Measurements from ENCODE around the gene SRGAP1.
"Not testable (repeated sequence)": the region's sequence is repeated elsewhere in the genome, so short reads cannot be mapped to it uniquely, and the experiment has no call there.

SRGAP1 gene

DNA sequence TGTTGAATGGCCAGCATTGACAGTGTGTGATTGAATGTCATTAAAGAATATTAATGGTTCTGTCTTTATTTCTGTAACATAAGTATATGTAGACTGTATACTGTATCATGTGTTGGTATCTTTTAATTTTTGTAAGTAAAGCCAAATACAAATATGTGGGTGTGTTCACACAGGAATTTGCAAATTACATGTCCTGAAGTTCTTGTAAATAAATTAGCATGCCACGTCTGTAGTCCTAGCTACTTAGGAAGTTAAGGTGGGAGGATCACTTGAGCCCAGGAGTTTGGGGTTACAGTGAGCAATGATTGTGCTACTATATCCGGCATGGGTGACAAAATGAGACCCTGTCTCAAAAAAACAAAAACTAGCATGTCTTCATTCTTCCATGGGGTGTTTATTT is 278.5 kb downstream of the SRGAP1 start:
- DNase-seq (ENCODE audit: low read depth): no peak

DNA sequence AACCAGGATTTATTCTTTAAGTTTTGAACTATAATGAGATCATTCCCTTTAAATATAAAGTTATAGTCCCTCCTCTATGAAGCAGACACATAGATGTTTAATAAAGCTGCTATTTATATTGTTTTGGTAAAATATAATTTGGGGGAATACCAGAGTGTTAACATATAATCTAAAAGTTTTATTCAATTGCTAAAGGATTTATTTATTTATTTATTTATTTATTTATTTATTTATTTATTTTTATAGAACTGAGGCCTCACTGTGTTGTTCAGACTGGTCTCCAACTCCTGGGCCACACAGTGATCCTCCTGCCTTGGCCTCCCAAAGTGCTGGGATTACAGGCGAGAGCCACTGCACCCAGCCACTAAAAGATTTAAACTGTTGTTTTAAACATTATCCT is 278.9 kb downstream of the SRGAP1 start:
- DNase-seq (ENCODE audit: low read depth): no peak

DNA sequence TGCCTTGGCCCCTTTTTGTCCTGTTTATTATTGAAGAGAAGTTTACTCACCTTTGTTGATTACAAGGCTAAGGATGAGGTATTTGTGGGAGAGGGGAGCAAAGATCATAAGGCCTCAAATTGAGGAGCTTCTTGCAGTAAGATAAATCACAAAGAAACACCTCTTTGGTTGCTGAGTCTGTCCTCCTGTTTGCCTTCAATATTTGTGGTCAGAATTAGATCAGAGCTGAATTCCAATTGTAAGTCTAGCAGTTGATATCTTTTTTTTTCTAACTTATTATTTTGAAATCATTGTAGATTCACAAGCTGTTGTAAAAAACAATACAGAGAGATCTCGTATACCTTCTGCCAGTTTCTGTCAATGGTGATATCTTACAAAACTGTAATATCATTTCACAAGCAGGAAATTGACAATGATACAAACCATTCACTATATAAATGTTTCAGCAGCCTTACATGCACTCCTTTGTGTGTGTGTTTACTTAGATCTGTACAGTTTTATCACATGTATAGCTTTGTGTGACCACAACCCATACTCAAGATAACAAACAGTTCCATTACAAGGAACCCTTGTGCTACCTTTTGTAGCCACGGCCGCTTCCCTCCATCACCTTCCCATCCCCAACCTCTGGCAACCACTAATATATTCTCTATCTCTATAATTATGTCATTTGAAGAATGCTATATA is 280.2 kb downstream of the SRGAP1 start:
- DNase-seq (ENCODE audit: low read depth): no peak

DNA sequence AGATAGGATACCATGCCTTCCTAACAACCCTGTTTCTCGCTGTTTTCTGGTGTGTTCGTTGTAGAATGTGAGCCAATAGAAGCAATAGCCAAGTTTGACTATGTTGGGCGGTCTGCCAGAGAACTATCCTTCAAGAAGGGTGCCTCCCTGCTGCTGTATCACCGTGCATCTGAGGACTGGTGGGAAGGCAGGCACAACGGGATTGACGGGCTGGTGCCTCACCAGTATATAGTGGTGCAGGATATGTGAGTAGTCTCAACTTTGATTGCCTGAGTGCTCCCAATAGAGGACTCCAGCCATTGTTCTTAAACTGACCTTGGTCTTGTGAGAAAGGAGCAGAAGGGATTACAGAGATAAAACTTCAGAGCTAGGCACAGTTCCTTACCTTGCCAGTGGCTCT is 281.4 kb downstream of the SRGAP1 start:
- DNase-seq (ENCODE audit: low read depth): no peak

DNA sequence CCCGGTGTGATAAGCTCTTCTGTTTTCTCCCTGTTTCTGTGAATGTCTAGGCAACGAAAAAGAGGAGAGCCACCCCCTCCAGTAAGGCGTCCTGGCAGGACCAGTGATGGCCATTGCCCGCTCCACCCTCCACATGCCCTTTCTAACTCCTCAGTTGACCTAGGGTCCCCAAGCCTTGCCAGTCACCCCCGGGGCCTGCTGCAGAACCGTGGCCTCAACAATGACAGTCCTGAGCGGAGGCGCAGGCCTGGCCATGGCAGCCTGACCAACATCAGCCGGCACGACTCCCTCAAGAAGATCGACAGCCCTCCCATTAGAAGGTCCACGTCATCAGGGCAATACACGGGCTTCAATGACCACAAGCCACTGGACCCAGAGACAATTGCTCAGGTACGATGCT is 283.3 kb downstream of the SRGAP1 start:
- DNase-seq (ENCODE audit: low read depth): no peak

DNA sequence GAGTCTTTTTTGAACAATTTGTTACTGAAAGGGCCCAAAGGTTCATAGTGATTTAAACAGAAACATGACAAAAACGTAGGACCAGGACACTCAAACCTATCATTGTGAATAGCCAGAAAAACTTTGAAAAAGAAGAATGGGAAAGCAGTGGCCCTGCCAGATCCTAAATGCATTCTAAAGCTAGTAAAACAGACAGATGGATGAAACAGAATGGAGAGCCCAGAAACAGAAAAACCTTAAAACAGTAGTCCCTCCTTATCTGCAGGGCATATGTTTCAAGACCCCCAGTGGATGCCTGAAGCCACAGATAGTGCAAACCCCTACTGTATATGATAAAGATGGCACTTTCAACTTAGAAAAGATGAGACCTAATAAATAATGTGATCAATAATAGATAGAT is 283.9 kb downstream of the SRGAP1 start:
- DNase-seq (ENCODE audit: low read depth): no peak

DNA sequence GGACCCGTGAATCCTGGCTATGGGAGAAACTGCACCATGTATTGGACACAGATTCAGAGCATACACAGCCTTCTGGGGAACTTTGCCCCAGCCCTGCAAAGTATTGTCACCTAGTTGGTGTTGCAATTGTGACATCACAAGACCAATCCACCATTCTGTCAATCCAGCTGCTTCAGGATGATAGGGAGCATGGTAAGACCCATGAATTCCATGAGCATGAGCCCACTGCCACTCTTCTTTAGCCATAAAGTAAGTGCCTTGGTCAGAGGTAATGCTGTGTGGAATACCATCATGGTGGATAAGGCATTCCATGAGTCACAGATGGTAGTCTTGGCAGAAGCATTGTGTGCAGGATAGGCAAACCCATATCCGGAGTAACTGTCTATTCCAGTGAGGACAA is 286.0 kb downstream of the SRGAP1 start:
- DNase-seq (ENCODE audit: low read depth): not testable (repeated sequence)

DNA sequence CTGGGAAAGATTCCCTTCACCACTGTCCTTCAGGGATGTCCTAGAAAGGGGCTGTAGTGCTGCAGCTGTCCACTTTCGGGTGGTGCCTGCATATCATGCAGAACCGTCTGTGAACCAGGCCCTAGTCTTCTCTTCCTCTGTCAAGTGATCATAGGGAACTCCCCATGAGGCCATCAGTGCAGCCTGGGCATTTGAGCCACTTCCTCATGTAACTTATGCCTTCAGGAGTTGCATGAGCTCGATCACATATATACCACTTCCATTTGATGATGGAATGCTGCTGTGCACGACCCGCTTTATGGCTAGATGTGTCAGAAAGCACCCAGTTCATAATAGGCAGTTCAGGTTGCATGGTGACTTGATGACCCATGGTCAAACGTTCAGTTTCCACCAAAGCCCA is 287.0 kb downstream of the SRGAP1 start:
- DNase-seq (ENCODE audit: low read depth): not testable (repeated sequence)

DNA sequence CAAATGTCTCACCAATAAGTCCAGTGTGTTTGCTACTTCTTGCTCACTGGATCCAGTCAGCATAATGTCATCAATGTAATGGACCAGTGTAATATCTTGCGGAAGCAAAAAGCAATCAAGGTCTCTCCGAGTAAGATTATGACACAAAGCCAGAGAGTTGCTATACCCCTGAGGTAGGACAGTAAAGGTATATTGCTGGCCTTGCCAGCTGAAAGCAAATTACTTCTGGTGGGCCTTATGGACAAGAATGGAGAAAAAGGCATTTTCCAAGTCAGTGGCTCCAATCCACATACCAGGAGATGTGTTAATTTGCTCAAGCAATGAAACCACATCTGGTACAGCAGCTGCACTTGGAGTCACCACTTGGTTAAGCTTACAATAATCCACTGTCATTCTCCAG is 288.2 kb downstream of the SRGAP1 start:
- not testable (repeated sequence) for DNase-seq (ENCODE audit: low read depth)

DNA sequence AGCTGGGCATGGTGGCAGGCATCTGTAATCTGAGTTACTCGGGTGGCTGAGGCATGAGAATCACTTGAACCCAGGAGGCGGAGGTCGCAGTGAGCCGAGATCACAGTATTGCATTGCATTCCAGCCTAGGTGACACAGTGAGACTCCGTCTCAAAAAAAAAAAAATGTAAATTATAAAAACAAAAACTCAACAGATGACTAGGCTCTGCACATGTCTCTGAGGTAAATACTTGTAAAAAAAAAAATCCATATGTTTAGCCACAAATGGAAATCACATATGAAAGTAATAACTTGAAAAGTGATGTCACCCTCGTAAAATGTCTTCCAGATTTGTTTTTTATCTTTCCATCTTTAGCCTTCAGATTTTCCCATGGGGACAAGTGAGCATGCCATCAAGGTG is 292.6 kb downstream of the SRGAP1 start:
- no peak for DNase-seq (ENCODE audit: low read depth)

DNA sequence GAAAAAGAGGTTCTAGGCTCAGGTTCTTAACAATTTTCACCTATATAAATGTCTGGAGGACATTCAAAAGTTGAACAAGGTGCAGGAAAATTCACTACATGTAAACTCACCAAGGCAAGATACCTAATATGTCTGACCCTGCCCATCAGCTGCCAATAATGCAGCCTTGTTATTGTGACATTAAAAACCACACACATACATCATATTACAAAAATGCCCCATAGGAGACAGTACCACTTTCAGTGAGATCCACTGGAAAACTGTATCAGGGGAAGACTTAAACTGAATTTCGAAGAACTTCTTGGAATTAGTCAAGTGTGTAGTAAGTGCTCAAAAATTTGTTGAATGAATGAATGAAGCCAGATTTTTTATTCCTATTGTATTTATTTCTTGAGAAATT is 294.5 kb downstream of the SRGAP1 start:
- no peak for DNase-seq (ENCODE audit: low read depth)

DNA sequence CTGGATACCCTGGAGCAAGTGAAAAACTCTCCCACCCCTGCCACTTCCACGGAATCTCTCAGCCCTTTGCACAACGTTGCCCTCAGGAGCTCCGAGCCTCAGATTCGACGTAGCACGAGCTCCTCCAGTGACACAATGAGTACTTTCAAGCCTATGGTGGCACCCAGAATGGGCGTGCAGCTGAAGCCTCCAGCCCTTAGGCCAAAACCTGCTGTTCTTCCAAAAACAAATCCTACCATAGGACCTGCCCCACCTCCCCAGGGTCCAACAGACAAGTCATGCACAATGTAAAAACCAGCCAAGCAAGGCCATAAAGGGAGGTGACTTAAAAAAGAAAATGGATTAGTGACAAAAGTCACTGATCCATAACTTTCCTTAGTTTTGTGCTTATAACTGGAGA is 297.9 kb downstream of the SRGAP1 start:
- DNase-seq (ENCODE audit: low read depth): no peak

DNA sequence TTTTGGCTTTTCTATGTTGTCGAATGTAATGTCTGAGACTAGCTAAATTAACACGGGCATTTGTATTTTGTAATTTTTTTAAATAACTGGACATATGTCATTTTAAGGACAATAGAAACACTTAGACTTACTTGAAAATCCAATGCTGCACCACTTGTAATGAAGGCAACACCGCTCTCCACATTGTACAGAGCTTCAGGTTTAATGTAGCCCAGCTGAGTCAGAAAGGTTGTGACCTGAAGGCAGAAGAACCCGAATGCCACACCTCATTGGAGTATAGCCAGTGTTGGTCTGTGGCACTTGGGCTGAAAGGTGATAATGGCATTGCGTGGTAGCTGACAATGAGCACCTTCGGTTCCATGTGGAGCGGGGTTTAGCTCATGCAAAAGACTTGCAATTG is 298.3 kb downstream of the SRGAP1 start:
- DNase-seq (ENCODE audit: low read depth): no peak

DNA sequence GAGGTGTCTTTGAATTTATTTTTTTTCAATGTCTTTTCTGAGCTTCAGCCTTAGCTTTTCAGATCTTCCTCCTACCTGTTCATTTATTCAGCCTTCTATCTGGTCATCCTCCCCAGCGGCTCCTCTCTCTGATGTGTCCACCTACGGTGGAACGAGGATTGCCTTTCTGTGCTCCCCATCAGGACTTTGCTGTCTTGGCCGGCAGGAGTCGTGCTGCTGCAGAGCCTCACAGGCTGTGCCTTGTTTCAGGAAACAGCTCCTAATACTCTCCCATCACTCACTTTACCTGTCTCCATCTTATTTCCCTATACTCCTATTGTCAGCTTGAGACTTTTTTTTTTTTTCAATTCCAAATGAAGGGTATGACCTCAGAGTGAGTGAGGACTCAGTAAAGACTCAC is 300.7 kb downstream of the SRGAP1 start:
- no peak for DNase-seq (ENCODE audit: low read depth)

DNA sequence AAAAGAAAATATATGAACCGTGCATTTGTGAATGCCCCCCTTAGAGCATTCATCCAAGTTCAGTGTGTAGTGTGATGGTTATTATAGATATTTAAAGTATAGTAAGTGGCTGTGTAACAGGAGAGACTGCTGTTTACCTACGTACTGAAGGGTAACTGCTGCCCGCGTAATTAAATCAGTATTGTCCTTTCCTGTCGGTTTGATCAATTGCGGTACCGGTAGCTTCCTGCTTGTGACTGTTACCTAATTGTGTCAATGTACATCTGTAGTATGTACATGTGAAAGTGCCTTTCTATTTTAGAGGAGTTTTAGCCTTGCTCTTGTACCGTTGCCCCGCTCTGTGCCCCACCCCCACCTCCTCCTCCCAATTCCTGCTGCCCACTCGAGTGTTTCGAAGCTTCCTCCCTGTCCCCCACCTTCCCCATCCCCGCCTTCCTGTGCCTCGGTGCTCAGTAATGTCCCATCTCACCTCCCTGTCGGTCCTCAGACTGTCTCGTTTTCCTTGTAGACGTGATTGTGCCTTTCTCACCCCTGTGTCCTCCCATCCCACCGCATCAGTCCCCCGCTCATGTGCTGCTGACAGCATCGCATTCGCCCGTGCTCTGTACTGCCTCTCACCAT is 302.6 kb downstream of the SRGAP1 start:
- DNase-seq (ENCODE audit: low read depth): no peak

DNA sequence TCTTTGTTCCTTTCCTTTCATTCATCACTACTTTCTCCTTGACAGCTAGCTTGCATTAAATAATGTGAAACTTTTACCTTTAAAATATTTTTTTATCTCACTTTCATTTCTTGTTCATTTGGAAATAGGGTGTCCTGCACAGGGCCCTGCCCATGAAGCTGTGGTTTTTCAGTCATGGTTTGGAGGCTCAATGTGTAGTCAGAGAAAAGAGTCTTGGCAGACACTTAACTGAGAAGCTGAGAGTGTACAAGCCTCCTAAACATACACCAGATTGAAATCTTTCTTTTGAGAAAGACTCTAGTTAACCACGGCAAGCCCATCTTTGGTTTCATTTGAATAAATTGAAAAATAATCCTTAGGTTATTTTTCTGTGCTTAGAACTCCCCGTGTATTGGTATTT is 303.4 kb downstream of the SRGAP1 start:
- no peak for DNase-seq (ENCODE audit: low read depth)

DNA sequence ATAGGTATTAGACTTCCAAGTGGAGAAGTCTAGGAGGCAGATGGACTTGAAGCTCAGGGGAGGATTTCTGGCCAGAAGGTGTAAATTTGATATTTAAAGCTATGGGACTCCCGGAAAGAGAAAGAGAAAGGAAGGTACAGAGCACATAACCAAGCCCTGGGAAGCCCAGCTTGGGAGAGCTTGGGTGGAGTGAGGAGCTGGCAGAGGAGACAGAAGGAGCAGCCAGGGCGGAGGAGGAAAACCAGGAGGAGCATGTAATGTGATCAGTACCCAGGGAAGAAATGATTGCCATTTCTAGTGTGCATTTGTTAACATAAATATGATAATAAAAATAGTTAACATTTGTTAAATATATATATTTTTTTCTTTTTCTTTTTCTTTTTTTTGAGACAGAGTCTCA is 310.2 kb downstream of the SRGAP1 start:
- DNase-seq (ENCODE audit: low read depth): no peak

DNA sequence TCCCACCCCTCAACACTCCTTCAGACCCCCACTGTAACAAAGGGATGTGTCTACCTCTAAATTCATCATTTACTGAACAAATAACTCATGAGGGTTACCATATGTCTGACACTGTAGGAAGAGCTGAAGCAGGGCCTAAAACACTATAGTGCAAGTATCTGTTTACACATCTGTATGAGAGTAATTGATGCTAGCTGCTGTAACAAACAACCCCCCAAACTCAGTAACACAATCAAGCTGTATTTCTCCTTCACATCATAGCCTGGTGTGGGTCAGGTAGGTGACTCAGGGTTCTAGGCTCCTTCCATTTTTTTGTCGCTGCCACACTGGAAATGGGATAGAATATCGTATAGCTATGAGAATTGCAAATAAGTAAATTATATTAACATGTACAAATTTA is 312.6 kb downstream of the SRGAP1 start:
- no peak for DNase-seq (ENCODE audit: low read depth)

DNA sequence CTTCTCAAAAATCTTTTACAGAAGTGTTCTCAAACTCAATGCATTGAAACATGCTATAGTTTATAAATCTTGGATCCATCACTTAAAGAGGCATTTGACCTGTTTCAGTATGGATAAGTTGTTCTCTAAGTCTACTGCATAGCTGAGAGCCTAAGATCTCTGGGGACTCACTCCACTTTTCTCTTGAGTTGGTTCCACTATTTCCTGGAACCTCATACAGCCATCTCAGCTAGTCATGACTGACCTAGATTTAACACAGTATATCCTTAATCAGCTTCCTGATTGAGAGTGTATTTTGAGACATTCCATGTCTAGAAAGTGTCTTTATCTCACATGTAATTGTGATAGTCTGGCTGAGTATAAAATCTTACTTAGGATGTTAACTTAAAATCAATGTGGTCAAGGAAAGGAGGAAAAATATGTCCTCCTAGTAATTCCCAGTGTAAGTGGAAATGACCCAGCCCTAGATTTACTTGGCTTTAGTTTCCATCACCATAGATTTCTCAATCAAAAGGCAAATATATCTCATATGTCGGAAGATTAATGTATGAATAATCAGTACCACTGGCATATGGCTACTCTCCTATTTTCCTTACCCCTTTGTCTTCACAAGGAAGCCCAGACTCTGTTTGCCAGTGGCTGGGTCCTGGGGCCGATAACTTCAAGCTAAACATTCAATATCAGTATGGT is 315.7 kb downstream of the SRGAP1 start:
- DNase-seq (ENCODE audit: low read depth): no peak

DNA sequence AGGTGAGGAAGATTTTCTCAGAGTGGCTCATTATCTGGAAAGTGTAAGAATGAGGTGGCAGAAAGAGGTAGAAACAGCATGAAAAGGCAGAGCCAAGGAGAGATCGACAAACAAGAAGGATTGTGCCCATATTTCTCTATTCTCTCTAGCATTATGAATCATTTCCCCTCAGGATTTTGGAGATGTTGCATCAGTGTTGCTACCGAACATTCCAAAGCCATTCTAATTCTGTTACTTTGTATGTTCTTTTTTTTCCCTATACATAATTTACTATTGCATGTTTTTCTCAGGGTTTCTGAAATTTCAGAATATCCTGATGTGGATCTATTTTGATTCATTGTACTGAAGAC is 316.2 kb downstream of the SRGAP1 start:
- DNase-seq (ENCODE audit: low read depth): no peak

DNA sequence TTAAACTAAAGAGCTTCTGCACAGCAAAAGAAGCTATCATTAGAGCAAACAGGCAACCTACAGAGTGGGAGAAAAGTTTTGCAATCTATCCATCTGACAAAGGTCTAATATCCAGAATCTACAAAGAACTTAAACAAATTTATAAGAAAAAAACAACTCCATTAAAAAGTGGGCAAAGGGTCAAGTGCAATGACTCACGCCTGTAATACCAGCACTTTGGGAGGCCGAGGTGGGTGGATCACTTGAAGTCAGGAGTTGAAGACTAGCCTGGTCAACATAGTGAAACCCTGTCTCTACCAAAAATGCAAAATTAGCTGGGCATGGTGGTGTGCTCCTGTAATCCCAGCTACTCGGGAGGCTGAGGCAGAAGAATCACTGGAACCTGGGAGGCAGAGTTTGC is 322.1 kb downstream of the SRGAP1 start:
- DNase-seq (ENCODE audit: low read depth): not testable (repeated sequence)

DNA sequence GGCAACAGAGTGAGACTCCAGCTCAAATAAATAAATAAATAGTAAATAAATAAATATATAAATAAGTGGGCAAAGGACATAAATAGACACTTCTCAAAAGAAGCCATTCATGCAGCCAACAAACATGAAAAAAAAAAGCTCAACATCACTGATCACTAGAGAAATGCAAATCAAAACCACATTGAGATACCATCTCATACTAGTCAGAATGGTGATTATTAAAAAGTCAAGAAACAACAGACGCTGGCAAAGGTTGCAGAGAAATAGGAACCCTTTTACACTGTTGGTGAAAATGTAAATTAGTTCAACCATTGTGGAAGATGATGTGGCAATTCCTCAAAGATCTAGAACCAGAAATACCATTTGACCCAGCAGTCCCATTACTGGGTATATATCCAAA is 322.5 kb downstream of the SRGAP1 start:
- DNase-seq (ENCODE audit: low read depth): not testable (repeated sequence)

DNA sequence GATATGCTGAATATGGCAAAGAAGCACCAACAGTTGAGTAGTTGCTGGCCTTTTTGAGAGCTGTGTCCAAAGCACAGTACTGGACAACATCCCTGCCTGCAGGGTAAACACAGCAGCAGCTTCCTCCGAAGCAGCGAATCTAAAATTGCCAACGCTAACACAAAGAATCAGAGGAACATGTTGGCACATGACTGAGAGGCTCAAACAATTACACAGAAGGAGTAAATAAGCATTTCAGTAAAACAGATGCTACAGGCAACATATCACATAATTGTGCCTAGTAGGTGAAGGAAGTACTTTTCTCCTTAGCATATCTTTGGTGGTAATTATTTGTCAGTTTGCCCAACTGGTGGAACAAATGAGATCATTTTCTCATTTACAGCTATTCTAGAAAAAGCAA is 325.5 kb downstream of the SRGAP1 start:
- no peak for DNase-seq (ENCODE audit: low read depth)

DNA sequence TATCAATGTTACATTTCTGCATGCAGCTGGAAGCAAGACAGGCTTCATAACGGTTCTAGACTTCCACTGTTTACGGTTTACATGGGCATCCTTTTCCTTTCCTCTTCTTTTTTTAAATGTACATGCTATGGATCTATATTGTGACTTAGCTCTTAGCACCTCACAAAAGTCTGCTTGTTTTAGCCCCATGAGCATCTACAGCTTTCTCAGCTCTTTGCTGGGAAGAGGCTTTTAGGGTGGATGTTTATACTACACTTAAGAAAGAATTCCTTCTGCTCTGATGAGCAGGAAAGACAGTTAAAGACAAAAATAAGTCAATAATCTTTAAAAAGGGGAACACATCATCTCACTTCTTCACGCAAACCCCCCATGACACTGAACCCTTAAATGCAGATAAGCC is 326.2 kb downstream of the SRGAP1 start:
- no peak for DNase-seq (ENCODE audit: low read depth)

All from stimulated activated CD8-positive, alpha-beta memory T cell treated with anti-CD3 and anti-CD28 coated beads, Interleukin-7, amount 100 ng/mL, for 24 hours (primary cell).